Measurements from ENCODE around the gene STAP2. TPM values are rescaled to one million over a fixed set of nuclear protein-coding genes. Genes with fewer than 3 reads are reported as not detected.
"Not testable (repeated sequence)": the region's sequence is repeated elsewhere in the genome, so short reads cannot be mapped to it uniquely, and the experiment has no call there.

Gene STAP2
- total RNA-seq, 1 donor from 2014 or later: 4.1 TPM

DNA sequence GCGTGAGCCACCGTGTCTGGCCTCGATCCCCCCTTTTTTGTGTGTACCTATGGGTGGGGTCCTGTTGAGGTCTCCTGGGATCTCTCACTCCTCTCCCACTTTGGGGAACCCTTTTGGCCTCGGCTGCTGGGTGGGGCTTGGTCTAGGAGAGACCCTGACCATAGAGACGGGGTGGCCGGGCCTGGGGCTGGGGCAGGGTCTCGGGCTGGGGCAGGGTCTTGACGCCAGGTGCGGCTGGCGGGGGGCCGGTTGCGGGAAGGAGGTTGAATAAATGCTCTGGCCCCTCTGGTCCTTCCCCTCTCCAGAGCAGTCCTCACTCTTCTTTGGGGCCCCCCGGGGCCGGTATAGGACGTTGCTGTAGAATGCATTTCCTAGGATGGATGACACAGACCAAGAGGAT is 46.1 kb downstream of the STAP2 start:
- TF ChIP-seq, protein P1, sequence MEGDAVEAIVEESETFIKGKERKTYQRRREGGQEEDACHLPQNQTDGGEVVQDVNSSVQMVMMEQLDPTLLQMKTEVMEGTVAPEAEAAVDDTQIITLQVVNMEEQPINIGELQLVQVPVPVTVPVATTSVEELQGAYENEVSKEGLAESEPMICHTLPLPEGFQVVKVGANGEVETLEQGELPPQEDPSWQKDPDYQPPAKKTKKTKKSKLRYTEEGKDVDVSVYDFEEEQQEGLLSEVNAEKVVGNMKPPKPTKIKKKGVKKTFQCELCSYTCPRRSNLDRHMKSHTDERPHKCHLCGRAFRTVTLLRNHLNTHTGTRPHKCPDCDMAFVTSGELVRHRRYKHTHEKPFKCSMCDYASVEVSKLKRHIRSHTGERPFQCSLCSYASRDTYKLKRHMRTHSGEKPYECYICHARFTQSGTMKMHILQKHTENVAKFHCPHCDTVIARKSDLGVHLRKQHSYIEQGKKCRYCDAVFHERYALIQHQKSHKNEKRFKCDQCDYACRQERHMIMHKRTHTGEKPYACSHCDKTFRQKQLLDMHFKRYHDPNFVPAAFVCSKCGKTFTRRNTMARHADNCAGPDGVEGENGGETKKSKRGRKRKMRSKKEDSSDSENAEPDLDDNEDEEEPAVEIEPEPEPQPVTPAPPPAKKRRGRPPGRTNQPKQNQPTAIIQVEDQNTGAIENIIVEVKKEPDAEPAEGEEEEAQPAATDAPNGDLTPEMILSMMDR (conservative IDR thresholded peaks at IDR 0.05): no peak
- H3K36me3 Mint-ChIP-seq (ENCODE audit: low read depth): no peaks in the 10 kb centered on the region
- no peak overlapping the region for H3K27ac Mint-ChIP-seq (ENCODE audit: unreplicated experiment)
- H3K27me3 Mint-ChIP-seq (ENCODE audit: low read depth): peaks cover 11% of the 10 kb centered on the region
- no peak for DNase-seq (ENCODE audit: low read depth, low spot score)
- no peak overlapping the region for H3K4me3 Mint-ChIP-seq
- peaks cover 7% of the 10 kb centered on the region for H3K4me1 Mint-ChIP-seq
- H3K9me3 Mint-ChIP-seq: no peaks in the 10 kb centered on the region

DNA sequence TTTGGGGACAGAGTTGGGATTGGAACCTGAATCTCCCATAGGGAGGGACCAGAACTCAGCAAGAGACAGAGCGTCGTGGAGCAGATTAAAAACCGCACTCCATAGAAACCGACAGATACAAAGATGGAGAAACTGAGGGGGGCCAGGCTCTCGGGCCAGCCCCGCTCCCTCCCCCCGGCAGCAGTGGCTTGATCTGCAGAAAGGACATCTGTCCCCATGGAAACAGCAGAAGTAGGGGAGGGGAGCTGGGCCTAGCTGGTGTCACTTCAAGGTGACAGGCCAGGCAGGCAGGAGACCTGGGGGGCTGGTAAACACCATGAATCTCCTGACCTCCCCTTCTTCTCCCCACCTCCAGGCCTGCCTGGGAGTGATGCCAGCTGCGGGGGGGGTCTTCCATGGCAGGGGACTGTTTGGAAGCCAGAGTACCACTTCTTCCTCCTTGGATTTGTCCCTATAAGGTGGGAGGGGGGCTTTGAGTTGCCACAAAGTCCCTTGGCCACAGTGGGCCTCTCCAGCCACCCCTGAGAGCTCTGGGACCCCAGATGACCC is 47.4 kb downstream of the STAP2 start:
- Mint-ChIP-seq H3K27me3 (ENCODE audit: low read depth) (peaks cover 13% of the 10 kb centered on the region), H3K36me3 (ENCODE audit: low read depth) (no peaks in the 10 kb centered on the region), H3K9me3 (no peaks in the 10 kb centered on the region), H3K27ac (ENCODE audit: unreplicated experiment) (no peak overlapping the region), H3K4me1 (peaks cover 7% of the 10 kb centered on the region), H3K4me3 (no peak overlapping the region)
- DNase-seq (ENCODE audit: low read depth, low spot score): no peak
- TF ChIP-seq, protein P1 (conservative IDR thresholded peaks at IDR 0.05): no peak

DNA sequence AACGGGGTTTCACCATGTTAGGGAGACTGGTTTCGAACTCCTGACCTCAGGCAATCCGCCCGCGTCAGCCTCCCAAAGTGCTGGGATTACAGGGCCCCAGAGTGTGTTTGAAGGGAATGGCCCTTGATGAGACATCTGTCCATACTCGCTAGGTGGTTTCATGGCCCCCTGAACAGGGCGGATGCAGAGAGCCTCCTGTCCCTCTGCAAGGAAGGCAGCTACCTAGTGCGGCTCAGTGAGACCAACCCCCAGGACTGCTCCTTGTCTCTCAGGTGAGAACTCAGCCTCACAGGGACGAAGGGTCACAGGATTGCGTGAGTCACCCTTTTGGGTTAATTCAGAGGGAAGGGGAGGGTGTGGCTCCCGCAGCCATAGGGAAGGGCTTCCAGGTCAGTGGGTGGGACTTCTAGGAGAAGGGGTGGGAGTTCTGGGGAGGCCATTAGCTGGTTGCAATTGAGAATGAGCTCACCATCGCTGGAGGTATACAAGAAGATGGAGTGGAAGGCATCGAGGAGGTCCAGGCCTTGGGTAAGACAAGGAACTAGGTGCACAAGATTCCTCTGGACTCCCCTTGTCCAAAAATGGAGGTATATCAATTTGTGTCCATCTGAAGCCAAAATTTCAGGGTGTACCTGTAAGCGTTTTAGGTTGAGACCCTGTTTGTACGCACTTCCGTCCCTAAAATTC is 50.4 kb downstream of the STAP2 start:
- Mint-ChIP-seq H3K4me1 (peaks cover 7% of the 10 kb centered on the region), H3K9me3 (no peaks in the 10 kb centered on the region), H3K27ac (ENCODE audit: unreplicated experiment) (no peak overlapping the region)

DNA sequence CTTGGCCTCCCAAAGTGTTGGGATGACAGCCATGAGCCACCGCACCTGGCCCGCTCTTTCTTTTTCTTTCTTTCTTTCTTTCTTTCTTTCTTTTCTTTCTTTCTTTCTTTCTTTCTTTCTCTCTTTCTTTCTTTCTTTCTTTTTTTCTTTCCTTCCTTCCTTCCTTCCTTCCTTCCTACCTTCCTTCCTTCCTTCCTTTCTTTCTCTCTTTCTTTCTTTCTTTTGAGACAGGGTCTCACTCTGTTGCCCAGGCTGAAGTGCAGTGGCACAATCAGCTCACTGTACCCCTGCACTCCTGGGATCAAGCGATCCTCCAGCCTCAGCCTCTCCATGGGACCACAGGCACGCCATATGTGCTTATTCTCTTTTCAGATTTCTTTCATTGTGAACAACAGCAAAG is 52.5 kb downstream of the STAP2 start:
- H3K4me3 Mint-ChIP-seq; H3K36me3 Mint-ChIP-seq (ENCODE audit: low read depth); DNase-seq (ENCODE audit: low read depth, low spot score); H3K27ac Mint-ChIP-seq (ENCODE audit: unreplicated experiment); H3K9me3 Mint-ChIP-seq; H3K4me1 Mint-ChIP-seq: not testable (repeated sequence)
- peaks cover 56% of the 10 kb centered on the region for H3K27me3 Mint-ChIP-seq (ENCODE audit: low read depth)

More for the DNA sequence above, 50.4 kb downstream of the STAP2 start:
- H3K27me3 Mint-ChIP-seq (ENCODE audit: low read depth): peaks cover 37% of the 10 kb centered on the region
- no peaks in the 10 kb centered on the region for H3K36me3 Mint-ChIP-seq (ENCODE audit: low read depth)
- DNase-seq (ENCODE audit: low read depth, low spot score): no peak
- no peak overlapping the region for H3K4me3 Mint-ChIP-seq
- TF ChIP-seq, protein P1 (conservative IDR thresholded peaks at IDR 0.05): no peak

DNA sequence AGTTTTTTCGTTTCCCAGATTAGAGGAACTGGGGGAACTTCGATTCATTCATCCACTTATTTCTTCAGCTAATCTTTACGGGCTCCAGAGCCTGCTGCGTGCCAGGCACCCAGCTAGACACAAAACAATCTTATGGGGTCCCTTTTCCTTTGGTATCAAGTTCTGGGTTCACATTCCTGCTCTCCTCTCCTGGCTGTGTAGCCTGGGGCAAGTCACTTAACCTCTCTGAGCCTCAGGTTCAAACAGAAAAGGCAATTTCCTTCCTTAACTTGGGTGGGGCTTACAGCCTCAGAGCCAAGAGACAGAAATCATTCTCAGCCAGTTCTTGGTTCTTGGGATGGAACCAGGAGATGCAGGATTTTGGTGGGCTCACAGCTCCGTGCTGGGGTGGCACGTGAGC is 53.7 kb downstream of the STAP2 start:
- H3K36me3 Mint-ChIP-seq (ENCODE audit: low read depth): no peaks in the 10 kb centered on the region
- no peaks in the 10 kb centered on the region for H3K4me1 Mint-ChIP-seq
- TF ChIP-seq, protein P1 (conservative IDR thresholded peaks at IDR 0.05): no peak
- H3K27ac Mint-ChIP-seq (ENCODE audit: unreplicated experiment): no peak overlapping the region
- H3K9me3 Mint-ChIP-seq: no peaks in the 10 kb centered on the region
- H3K4me3 Mint-ChIP-seq: no peak overlapping the region
- H3K27me3 Mint-ChIP-seq (ENCODE audit: low read depth): peaks cover 68% of the 10 kb centered on the region
- DNase-seq (ENCODE audit: low read depth, low spot score): no peak

DNA sequence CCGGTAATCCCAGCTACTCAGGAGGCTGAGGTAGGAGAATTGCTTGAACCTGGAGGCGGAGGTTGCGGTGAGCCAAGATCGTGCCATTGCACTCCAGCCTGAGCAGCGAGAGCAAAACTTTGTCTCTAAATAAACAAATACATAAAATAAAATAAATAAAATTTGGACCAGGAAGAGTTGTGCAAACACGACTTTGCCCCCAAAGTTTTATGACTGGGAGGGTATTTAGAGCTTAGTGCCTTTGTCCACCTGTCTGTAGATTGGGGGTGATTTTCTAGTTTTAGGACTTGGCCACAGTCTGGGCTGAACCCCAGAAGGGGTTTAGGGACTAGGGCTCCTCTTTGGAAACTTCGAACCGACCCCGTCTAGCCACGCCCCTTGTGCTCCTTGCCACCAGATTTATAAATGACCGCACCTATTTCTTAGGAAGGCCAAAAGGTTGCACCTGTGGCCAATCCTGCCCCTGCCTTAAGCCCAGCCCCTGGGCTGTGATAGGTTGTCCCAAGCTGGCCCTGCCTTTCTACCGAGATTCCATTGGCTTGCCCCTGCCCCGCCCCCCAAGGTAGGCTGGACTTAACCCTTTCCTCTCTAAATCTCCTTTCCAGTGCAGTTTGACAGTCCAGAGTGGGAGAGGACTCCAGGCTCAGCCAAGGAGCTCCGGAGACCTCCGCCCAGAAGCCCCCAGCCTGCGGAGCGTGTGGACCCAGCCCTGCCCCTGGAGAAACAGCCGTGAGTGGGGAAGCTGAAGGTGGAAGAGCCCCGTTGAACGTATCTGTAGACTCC is 54.3 kb downstream of the STAP2 start:
- H3K27me3 Mint-ChIP-seq (ENCODE audit: low read depth): peaks cover 72% of the 10 kb centered on the region
- H3K4me1 Mint-ChIP-seq: no peaks in the 10 kb centered on the region
- no peak overlapping the region for H3K4me3 Mint-ChIP-seq
- no peaks in the 10 kb centered on the region for H3K36me3 Mint-ChIP-seq (ENCODE audit: low read depth)
- H3K27ac Mint-ChIP-seq (ENCODE audit: unreplicated experiment): peak overlapping the region; percentile 71
- TF ChIP-seq, protein P1 (conservative IDR thresholded peaks at IDR 0.05): no peak
- H3K9me3 Mint-ChIP-seq: no peaks in the 10 kb centered on the region
- no peak for DNase-seq (ENCODE audit: low read depth, low spot score)
